ENCODE data around the gene UCKL1.
"Not testable (repeated sequence)": the region's sequence is repeated elsewhere in the genome, so short reads cannot be mapped to it uniquely, and the experiment has no call there.

The UCKL1 gene

GRCh38 chr20:63937596-63937995 is 18.6 kb downstream of the UCKL1 start:
- TF ChIP-seq CTCF (IDR thresholded peaks at IDR 0.05; ENCODE audit: extremely low read depth, missing control alignments), result no peak

GRCh38 chr20:63935447-63935846 is 20.8 kb downstream of the UCKL1 start:
- DNase-seq (ENCODE audit: low spot score), result no peak
- TF ChIP-seq CTCF (IDR thresholded peaks at IDR 0.05; ENCODE audit: extremely low read depth, missing control alignments), result no peak

More at GRCh38 chr20:63937596-63937995, 18.6 kb downstream of the UCKL1 start:
- DNase-seq (ENCODE audit: low spot score), result no peak

GRCh38 chr20:63934271-63935068 is 21.7 kb downstream of the UCKL1 start:
- no peak for DNase-seq (ENCODE audit: low spot score)
- no peak for TF ChIP-seq CTCF (IDR thresholded peaks at IDR 0.05; ENCODE audit: extremely low read depth, missing control alignments)

- no peak for DNase-seq (ENCODE audit: low spot score)
- no peak for TF ChIP-seq CTCF (IDR thresholded peaks at IDR 0.05; ENCODE audit: extremely low read depth, missing control alignments)
Observed at GRCh38 chr20:63933646-63934045, 22.6 kb downstream of the UCKL1 start.

GRCh38 chr20:63932606-63933160 is 23.5 kb downstream of the UCKL1 start:
- no peak for DNase-seq (ENCODE audit: low spot score)
- TF ChIP-seq CTCF (IDR thresholded peaks at IDR 0.05; ENCODE audit: extremely low read depth, missing control alignments), result no peak

GRCh38 chr20:63931735-63932134 is 24.5 kb downstream of the UCKL1 start:
- DNase-seq (ENCODE audit: low spot score), result no peak
- no peak for TF ChIP-seq CTCF (IDR thresholded peaks at IDR 0.05; ENCODE audit: extremely low read depth, missing control alignments)

GRCh38 chr20:63930971-63931553 is 25.2 kb downstream of the UCKL1 start:
- DNase-seq (ENCODE audit: low spot score), result no peak

GRCh38 chr20:63929473-63929883 is 26.7 kb downstream of the UCKL1 start:
- DNase-seq (ENCODE audit: low spot score), result not testable (repeated sequence)

More at GRCh38 chr20:63930971-63931553, 25.2 kb downstream of the UCKL1 start:
- no peak for TF ChIP-seq CTCF (IDR thresholded peaks at IDR 0.05; ENCODE audit: extremely low read depth, missing control alignments)

Measured in GM20000 (cell line).